Inflammatory macrophage (primary cell): ENCODE measurements around the gene CHI3L2.
"Not testable (repeated sequence)": the region's sequence is repeated elsewhere in the genome, so short reads cannot be mapped to it uniquely, and the experiment has no call there.

Experiments
- DNase-seq, 2 donors: peaks; one replicate each; pipeline ENCODE4 v3.0.0-alpha.2; 2020 to 2022

CHI3L2 gene

DNA sequence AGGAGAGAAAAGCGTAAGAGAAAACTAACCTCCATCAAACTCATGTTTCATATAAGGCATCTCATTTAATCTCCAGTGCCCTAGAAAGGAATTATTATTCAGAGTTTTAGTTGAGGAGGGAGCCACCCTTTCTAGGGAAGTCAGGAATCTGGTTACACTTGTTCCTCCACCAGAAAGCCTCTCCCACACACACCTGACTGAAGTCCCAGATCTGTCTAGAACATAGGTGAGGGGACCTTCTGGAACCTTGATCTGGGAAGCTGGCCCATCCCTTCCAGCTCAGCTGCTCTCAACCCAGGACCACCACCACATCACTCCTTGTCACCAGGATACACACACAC is 25.2 kb upstream of the CHI3L2 start:
- DNase-seq, result no peak

GRCh38 chr1:111202707-111203623 is 24.5 kb upstream of the CHI3L2 start:
- peak in 1 of 2 donors; percentile 62 for DNase-seq

DNA sequence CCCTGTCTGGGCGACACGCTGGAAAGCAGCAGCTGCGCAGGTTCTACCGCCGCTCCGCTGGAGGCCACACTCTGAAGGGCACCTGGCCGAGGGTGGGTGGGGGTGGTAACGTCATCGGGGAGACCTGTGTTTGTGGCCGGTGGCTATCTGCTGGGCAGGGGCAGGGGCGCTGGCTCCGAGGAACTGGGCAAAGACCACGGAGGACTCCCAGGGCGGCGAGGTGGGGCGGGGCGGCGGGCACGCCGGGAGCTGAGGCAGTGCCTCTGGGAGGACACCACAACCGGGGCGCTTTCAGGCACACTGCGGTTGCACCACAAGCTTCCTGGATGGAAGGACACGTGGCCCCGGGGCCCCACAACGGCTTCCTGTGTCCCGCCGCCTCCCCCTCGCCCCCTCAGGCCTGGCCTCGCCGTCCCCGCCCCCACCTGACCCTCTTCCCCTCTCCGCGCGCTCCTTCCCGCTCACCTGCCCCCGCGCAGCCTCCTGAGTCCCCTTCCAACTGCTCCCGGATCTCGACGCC is 23.8 kb upstream of the CHI3L2 start:
- peak; percentile 87 to 93 for DNase-seq

DNA sequence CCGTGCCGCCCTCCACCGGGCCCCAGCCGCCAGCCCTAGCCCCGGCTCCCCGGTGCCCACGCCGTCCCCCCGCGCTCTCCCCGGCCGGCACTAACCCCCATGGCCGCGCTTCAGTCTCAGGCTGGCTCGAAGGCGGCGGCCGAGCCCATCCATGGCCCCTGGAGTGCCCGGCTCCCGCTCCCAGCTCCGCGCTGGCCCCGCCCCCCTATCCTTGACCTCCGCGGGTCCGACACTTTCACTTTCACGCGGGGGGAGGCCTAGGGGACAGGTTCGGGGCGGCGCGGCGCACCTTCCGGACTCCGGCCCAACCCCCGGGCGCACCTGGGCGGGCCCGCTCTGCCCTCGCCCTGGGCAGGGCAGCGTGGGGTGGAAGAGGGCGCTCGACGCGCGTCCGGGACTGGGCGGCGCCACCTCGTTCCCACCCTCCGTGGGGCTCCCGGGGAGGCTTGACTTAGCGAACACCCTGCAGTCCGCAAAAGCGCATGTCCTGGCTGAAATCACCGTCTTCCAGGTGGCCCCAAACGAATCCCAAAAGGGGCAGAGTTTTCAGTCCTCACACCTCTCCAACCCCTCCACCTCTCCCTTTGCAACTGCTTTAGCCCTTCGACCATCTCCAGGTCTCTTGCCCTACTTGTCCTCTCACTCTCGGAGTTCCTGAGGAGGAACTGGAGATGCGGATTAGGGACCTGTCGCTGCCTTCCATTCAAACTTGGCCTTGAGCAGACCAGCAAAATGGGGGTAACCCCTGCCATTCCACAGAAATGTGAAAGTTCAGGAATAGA is 23.1 kb upstream of the CHI3L2 start:
- DNase-seq, result peak in 1 of 2 donors; percentile 42

DNA sequence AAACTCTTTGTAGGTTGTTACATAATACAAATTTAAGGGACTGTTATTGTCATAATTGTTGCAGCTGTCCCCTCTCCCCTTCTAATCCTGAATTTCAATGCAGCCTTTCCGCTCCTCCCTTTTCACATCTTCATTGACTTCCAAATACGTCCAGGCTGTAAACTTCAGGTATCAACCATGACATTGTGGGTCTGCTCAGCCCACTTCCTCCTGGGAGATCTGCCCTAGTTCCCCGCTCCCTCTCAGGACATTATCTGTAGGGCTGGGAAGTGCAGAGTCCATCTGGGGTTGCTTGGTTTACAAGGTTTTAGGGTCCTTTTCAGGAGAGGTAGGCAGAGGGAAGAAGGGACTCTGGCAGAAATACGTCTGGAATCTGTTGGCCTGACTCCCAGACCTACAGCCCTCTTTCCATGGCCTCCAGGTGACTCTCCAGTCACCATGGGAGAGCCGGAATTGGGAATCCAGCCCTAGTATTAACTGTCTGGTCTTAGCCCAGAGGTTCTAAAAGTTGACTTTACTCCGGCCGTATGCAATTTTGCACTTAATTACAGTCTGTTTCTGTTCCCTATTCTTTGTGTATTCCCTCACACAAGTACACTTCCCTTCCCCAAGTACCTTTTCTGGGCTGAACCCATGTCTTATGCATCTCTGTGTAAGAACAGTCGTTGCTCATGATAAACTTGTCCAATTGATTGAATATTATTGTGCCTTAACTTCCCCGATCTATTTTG is 22.4 kb upstream of the CHI3L2 start:
- DNase-seq, result peak; percentile 64 to 73

- peak; percentile 73 to 93 for DNase-seq
These were observed 21.8 kb upstream of the CHI3L2 start for GRCh38 chr1:111205714-111206050.

DNA sequence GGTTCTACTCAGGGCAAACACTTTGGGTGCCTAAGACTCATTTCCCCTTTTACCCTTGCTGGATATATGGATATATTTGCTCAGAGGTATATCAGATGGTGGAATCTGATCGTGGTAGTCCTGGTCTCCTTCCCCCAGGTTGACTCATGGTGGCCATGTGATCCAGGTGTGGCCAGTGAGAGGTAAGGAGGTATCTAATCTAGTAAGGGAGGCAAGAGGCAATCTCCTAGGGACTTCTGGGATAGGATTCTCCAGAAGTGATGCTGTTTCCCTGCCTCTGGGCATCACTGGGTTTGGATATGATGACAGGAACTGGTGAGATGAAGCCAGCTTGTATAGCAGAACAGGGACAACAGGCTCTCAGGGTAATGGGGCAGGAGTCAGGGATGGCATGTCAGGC is 18.6 kb upstream of the CHI3L2 start:
- DNase-seq, result no peak

DNA sequence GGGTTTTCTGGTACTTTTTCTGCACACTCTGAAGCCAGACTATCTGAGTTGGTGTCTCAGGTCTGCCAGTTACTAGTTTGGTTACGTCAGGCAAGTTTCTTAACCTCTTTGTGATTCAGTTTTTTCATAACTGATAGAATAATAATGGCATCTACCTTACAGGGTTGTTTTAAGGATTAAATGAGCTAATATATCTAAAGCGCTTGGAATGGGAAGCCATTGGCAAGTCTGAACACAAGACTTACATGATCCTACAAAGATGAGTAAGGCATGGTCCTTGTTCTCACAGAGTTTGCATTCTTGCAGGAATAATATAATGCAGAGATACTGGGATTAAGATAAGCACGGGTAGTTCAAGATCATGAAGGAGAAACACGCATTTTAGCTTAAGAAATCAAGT is 17.9 kb upstream of the CHI3L2 start:
- DNase-seq, result no peak

DNA sequence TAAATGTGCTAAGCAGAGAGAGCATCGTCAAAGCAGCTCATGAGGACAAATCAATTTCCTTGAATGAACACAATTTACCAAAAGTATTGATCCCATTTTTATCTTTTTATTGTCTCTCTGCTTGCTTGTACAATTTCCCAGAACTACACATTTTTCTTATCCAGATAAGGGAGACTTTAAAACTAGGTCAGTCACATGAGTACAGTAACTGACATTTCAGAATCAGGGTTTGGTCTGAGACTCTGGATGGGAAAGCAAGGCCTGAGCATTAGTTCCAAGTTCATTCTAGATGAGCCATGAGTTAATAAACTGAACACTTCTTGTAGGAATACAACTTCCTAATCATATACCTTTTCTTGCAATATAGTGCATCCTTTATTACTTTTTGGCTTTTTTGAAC is 15.6 kb upstream of the CHI3L2 start:
- no peak for DNase-seq

GRCh38 chr1:111212634-111213335 is 14.7 kb upstream of the CHI3L2 start:
- peak; percentile 56 to 63 for DNase-seq

DNA sequence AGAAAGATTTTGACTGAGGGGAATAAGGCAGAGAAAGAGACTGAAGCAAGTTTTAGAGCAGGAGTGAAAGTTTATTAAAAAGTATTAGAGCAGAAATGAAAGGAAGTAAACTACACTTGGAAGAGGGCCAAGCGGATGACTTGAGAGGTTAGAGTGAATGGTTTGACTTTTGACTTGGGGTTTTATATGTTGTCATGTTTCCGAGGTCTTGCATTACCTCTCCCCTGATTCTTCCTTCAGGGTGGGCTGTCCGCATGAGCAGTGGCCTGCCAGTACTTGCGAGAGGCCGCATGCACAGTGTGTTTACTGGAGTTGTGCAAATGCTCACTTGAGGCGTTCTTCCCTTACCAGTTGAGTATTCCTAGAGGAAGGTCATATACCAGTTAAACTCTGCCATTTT is 14.1 kb upstream of the CHI3L2 start:
- peak; percentile 53 to 73 for DNase-seq

DNA sequence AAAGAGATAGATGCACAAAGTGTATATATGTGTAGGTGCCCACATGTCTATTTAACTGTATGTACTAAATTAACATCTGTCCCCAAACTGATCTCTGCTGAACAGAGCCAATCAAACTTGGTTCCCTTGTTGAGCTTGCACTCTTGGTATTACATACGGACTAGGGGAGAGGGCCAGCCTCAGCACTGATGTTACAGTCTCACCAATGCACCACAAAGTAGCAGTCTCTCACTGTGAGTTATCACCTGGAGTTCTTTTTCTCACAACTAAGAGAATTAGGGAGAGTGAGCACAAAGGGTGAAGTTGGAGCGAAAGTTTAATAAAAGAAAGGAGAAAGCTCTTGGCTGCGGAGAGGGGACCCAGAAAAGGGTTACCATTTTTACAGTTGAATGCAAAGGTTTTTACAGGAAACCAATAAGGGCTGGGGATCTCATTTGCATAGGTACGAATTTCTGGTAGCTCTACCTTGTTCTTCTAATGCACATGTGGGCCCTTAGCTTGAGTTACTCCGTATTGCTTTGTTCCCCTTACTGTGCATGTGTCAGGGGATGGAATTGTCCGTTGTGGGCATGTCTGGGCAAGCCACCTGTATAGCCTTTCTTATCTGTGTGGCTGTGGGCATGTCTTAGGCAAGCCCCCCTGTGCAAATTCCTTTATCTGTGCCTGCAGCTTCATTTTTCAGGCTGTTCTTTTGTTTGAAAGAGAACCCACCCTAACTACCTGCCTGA is 13.3 kb upstream of the CHI3L2 start:
- DNase-seq, result no peak

DNA sequence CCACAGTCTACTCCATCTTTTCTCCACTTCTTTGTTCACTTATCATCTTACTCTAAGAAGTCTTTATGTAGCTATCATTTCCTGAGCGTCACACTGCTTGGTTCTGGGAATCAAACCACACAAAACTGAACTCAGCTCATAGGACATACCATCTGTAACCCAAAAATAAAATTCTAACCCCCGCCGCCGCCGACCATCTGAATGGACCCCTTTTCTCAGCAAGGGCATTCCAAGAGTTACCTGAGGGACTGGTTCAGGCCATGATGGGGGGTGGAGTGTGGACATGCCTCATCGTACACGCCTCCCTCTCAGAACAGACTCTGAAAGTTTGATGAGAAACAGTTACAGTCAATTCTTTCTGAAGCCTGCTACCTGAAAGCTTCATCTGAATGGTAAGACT is 12.6 kb upstream of the CHI3L2 start:
- DNase-seq, result no peak

GRCh38 chr1:111215285-111215684 is 12.2 kb upstream of the CHI3L2 start:
- not testable (repeated sequence) for DNase-seq

DNA sequence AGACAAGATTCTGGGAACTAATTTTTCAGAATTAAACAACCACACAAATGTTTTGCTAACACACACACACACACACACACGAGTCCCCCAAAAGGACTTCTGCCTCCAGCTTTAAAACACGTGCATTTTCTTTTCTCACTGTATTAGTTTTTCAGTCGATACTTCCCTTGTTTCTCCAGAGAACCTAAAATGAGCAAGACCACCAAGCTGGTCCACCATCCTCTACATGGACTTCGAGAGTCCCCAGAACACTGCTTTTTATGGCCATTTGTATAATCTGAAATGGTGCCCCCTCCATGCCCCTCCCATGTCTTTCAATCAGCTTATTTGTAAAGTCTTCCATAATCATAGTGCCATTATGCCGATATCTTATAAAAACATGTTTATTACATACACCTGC is 10.8 kb upstream of the CHI3L2 start:
- DNase-seq, result no peak

DNA sequence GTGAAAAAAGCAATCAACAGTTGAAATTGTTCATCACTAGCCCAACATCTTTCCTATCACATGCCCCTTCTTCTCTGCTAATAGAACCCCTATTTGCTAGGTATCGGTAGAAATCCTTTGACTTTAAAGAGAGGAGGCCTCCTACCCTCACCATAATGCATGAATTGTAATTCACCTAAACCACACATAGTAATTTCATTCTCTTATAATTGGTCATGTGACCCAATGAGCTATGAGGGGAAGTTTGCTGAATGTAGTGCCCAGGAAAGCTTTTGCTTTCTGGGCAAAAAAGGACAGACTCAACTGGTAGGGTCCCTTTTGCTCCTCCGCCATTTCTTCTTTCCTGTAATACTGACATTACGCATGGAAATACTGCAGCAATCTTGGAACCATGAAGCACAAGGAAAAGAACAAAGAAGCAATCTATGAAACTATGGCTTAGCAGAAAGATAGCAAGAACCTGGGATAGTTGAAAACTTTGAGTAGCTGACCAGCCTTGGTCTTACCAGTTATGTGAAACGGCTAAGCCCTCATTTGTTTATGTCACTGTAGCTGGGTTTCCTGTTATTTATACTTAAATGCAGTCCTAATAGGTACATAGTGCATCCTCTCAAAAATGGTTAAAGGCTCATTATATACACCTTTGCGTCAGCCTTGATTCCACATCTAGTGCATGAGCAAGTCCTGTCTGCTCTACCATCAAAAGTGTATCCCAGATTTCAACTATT is 10.2 kb upstream of the CHI3L2 start:
- DNase-seq, result no peak

GRCh38 chr1:111218701-111219556 is 8.6 kb upstream of the CHI3L2 start:
- no peak for DNase-seq

- DNase-seq, result peak; percentile 61 to 81
These were observed 7.8 kb upstream of the CHI3L2 start for GRCh38 chr1:111219557-111220286.

- DNase-seq, result no peak
These were observed 7.1 kb upstream of the CHI3L2 start for GRCh38 chr1:111220302-111220890.
